ENCODE results near the gene OXSR1.
"Not testable (repeated sequence)": the region's sequence is repeated elsewhere in the genome, so short reads cannot be mapped to it uniquely, and the experiment has no call there.

OXSR1 gene

DNA sequence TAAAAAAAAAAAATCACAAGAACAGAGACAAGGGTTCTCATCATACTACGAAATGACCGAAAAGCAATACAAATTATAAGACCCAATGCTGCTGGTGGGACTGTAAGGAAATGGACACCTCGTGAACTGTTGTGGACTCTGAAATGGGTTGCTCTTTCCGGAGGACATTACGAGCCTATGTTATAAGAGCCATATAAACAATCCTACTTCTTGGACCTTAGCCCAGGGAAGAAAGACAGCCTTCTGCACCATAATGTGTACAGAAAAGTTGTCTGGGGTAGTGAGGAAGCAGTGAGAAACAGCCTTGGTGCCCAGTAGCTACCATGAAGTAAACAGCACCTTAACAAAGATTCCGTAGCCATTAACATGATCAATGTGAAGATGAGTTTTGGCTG lies 119.4 kb downstream of the OXSR1 start:
- no peaks in the 10 kb centered on the region for H3K27me3 ChIP-seq (ENCODE audit: insufficient read depth, insufficient read length)
- TF ChIP-seq ZNF274 (IDR thresholded peaks at IDR 0.05; ENCODE audit: low read depth, low read length) = no peak
- no peak for TF ChIP-seq SUZ12 (IDR thresholded peaks at IDR 0.05; ENCODE audit: extremely low read depth, insufficient read depth, insufficient read length)
- TF ChIP-seq YY1 (IDR thresholded peaks at IDR 0.05; ENCODE audit: insufficient read depth, insufficient read length) = no peak
- no peak for DNase-seq (ENCODE audit: low read depth, low spot score)
- H3K4me1 ChIP-seq (ENCODE audit: insufficient read depth, insufficient read length) = no peaks in the 10 kb centered on the region
- no peaks in the 10 kb centered on the region for H3K36me3 ChIP-seq (ENCODE audit: insufficient read depth, insufficient read length, low read length)
- no peak overlapping the region for H3K4me3 ChIP-seq (ENCODE audit: insufficient read length, low read depth)
- H3K9me3 ChIP-seq (ENCODE audit: insufficient read depth, low read length) = no peaks in the 10 kb centered on the region
- H3K9ac ChIP-seq (ENCODE audit: insufficient read length, low read depth) = no peak overlapping the region

DNA sequence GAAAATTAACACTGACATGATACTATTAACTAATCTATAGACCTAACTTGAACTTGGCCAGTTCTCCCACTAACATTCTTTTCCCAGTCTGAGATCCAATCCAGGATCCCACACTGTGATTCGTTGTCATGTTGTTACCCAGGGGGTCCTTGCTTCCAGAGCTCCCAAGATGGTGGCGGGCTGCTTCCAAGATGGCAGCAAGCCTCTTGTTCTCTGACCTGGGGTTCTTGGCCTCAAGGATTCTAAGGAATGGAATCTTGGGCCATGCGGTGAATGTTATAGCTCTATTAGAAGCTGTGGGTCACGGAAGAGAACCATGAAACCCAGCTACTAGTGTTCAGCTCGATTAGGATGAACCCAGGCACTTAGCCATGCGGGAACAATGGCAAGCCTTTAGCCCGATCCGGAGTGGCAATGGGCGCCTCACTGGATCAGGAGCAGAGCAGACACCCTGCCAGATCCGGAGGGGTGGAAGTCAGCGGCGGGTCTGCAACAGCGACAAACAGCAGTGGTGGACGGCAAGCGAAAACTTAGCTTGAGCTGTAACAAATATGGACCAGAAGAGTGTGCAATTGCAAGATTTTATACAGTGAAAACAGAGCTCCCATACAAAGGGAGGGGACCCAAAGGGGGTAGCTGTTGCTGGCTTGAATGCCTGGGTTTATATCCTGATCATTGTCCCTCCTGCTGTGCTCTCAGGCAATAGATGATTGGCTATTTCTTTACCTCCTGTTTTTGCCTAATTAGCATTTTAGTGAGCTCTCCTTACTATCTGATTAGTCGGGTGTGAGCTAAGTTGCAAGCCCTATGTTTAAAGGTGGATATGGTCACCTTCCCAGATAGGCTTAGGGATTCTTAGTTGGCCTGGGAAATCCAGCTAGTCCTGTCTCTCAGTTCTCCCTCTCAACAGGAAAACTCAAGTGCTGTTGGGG lies 124.2 kb downstream of the OXSR1 start:
- H3K9ac ChIP-seq (ENCODE audit: insufficient read length, low read depth); DNase-seq (ENCODE audit: low read depth, low spot score); H3K4me3 ChIP-seq (ENCODE audit: insufficient read length, low read depth); H3K27me3 ChIP-seq (ENCODE audit: insufficient read depth, insufficient read length); H3K36me3 ChIP-seq (ENCODE audit: insufficient read depth, insufficient read length, low read length); H3K4me1 ChIP-seq (ENCODE audit: insufficient read depth, insufficient read length); H3K9me3 ChIP-seq (ENCODE audit: insufficient read depth, low read length): not testable (repeated sequence)

DNA sequence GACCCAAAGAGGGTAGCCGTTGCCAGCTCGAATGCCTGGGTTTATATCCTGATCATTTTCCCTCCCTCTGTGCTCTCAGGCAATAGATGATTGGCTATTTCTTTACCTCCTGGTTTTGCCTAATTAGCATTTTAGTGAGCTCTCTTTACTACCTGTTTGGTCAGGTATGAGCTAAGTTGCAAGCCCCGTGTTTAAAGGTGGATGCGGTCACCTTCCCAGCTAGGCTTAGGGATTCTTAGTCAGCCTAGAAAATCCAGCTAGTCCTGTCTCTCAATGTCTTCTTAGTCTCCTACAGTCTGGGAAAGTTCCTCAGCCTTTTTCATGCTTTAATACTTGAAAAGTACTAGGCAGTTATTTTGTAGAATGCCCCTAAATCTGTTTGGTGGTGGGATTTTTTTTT lies 131.7 kb downstream of the OXSR1 start:
- not testable (repeated sequence) for H3K9ac ChIP-seq (ENCODE audit: insufficient read length, low read depth); H3K27me3 ChIP-seq (ENCODE audit: insufficient read depth, insufficient read length); DNase-seq (ENCODE audit: low read depth, low spot score); H3K36me3 ChIP-seq (ENCODE audit: insufficient read depth, insufficient read length, low read length); H3K4me1 ChIP-seq (ENCODE audit: insufficient read depth, insufficient read length); H3K9me3 ChIP-seq (ENCODE audit: insufficient read depth, low read length); H3K4me3 ChIP-seq (ENCODE audit: insufficient read length, low read depth)

DNA sequence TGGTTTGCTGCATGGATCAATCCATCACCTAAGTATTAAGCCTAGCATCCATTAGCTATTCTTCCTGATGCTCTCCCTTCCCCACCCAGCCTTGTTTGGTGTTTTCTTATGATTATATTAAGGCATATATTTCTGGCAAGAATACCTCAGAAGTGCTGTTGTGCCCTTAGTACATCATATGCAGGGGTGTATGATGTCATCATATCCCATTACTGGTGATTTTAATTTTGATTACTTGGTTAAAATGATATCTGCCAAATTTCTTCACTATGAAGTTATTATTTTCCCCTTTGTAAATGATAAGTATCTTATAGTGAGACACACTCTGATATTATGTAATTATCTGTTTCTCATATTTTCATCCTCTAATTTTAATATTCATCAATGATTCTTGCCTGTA lies 132.2 kb downstream of the OXSR1 start:
- no peak for DNase-seq (ENCODE audit: low read depth, low spot score)
- H3K4me3 ChIP-seq (ENCODE audit: insufficient read length, low read depth) = no peak overlapping the region

DNA sequence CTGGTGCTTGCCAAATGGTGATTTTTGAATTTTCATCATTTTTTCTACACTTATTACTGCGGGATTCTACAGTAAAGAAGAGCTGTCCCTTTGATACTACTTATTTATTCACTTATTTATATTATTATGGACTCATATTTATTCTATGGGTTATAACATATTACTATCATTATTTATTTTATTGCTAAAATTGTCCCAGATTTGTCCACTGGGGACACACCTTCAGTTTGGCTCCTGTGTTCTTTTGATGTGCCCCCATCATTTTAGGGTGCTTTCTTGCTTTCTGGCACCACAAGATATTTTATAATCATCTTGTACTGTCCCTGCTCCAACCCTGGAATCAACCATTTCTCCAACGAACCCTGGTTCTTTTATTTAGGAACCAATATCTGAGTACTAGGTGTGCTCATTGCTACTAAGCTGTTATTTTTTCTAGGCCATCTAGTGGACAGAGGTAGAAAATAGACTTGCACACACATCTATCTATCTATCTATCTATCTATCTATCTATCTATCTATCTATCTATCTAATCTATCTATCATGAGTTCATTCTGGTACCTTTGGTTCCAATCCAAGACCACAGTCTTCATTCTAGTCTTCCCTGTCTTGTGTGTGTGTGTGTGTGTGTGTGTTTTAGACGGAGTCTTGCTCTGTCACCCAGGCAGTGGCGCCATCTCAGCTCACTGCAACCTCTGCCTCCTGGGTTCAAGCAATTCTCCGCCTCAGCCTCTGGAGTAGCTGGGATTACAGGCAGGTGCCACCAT lies 132.8 kb downstream of the OXSR1 start:
- DNase-seq (ENCODE audit: low read depth, low spot score) = no peak
- H3K9me3 ChIP-seq (ENCODE audit: insufficient read depth, low read length) = no peaks in the 10 kb centered on the region
- H3K4me3 ChIP-seq (ENCODE audit: insufficient read length, low read depth) = no peak overlapping the region
- no peak for TF ChIP-seq YY1 (IDR thresholded peaks at IDR 0.05; ENCODE audit: insufficient read depth, insufficient read length)
- TF ChIP-seq ZNF274 (IDR thresholded peaks at IDR 0.05; ENCODE audit: low read depth, low read length) = no peak
- TF ChIP-seq SUZ12 (IDR thresholded peaks at IDR 0.05; ENCODE audit: extremely low read depth, insufficient read depth, insufficient read length) = no peak
- no peaks in the 10 kb centered on the region for H3K36me3 ChIP-seq (ENCODE audit: insufficient read depth, insufficient read length, low read length)
- H3K27me3 ChIP-seq (ENCODE audit: insufficient read depth, insufficient read length) = no peaks in the 10 kb centered on the region
- no peaks in the 10 kb centered on the region for H3K4me1 ChIP-seq (ENCODE audit: insufficient read depth, insufficient read length)
- H3K9ac ChIP-seq (ENCODE audit: insufficient read length, low read depth) = no peak overlapping the region

More for the DNA sequence above, 132.2 kb downstream of the OXSR1 start:
- Histone ChIP-seq H3K36me3 (ENCODE audit: insufficient read depth, insufficient read length, low read length) (no peaks in the 10 kb centered on the region), H3K9me3 (ENCODE audit: insufficient read depth, low read length) (no peaks in the 10 kb centered on the region), H3K27me3 (ENCODE audit: insufficient read depth, insufficient read length) (no peaks in the 10 kb centered on the region), H3K4me1 (ENCODE audit: insufficient read depth, insufficient read length) (no peaks in the 10 kb centered on the region), H3K9ac (ENCODE audit: insufficient read length, low read depth) (no peak overlapping the region)
- TF ChIP-seq YY1 (IDR thresholded peaks at IDR 0.05; ENCODE audit: insufficient read depth, insufficient read length) (no peak), ZNF274 (IDR thresholded peaks at IDR 0.05; ENCODE audit: low read depth, low read length) (no peak), SUZ12 (IDR thresholded peaks at IDR 0.05; ENCODE audit: extremely low read depth, insufficient read depth, insufficient read length) (no peak)

Data from NT2/D1 (cell line).